Activated gamma-delta T cell (primary cell): ENCODE data around the gene COL23A1.

ENCODE experiments used
- DNase-seq: peaks from one replicate; lab custom pipeline; 2025; lab: John Stamatoyannopoulos, UW

The COL23A1 gene

GRCh38 chr5:178555005-178555404 lies 35.2 kb downstream of the COL23A1 start:
- no peak for DNase-seq

GRCh38 chr5:178554311-178554710 lies 35.9 kb downstream of the COL23A1 start:
- DNase-seq: no peak

- DNase-seq: no peak
These were observed 36.7 kb downstream of the COL23A1 start for GRCh38 chr5:178553517-178553916.

GRCh38 chr5:178551468-178551867 lies 38.7 kb downstream of the COL23A1 start:
- DNase-seq: no peak

- no peak for DNase-seq
These were observed 39.1 kb downstream of the COL23A1 start for GRCh38 chr5:178551059-178551458.

- no peak for DNase-seq
These were observed 41.4 kb downstream of the COL23A1 start for GRCh38 chr5:178548746-178549145.

- no peak for DNase-seq
These were observed 42.3 kb downstream of the COL23A1 start for GRCh38 chr5:178547753-178548415.

- no peak for DNase-seq
These were observed 43.0 kb downstream of the COL23A1 start for GRCh38 chr5:178547052-178547666.

- no peak for DNase-seq
These were observed 43.5 kb downstream of the COL23A1 start for GRCh38 chr5:178546675-178547033.

GRCh38 chr5:178545941-178546674 lies 44.1 kb downstream of the COL23A1 start:
- DNase-seq: no peak

- no peak for DNase-seq
These were observed 45.0 kb downstream of the COL23A1 start for GRCh38 chr5:178545176-178545575.

GRCh38 chr5:178544166-178544834 lies 45.9 kb downstream of the COL23A1 start:
- no peak for DNase-seq

- no peak for DNase-seq
These were observed 47.7 kb downstream of the COL23A1 start for GRCh38 chr5:178542455-178542854.

GRCh38 chr5:178540526-178540925 lies 49.7 kb downstream of the COL23A1 start:
- no peak for DNase-seq

GRCh38 chr5:178538741-178539229 lies 51.4 kb downstream of the COL23A1 start:
- DNase-seq: no peak

- DNase-seq: no peak
These were observed 52.5 kb downstream of the COL23A1 start for GRCh38 chr5:178537467-178538371.

- DNase-seq: no peak
These were observed 53.4 kb downstream of the COL23A1 start for GRCh38 chr5:178536541-178537466.

GRCh38 chr5:178535299-178536175 lies 54.7 kb downstream of the COL23A1 start:
- DNase-seq: no peak

- DNase-seq: no peak
These were observed 57.1 kb downstream of the COL23A1 start for GRCh38 chr5:178533136-178533535.
